PC-3 (cell line): Measurements from ENCODE around the gene FEZF1. TPM values are rescaled to one million over a fixed set of nuclear protein-coding genes. Genes with fewer than 3 reads are reported as not detected.

Experiments
- ATAC-seq: fragments of 200-7000 bp; cut with Tn5 transposase; 2 replicates; pipeline ENCODE4 v1.9.1; 2020; ENCODE audit warnings: mild to moderate bottlenecking, moderate library complexity
- BruUV-seq: library from RNA; stranded (reverse); fragments of 400-500 nt; replicated peaks from 2 replicates; lab custom pipeline; 2021; lab: Mats Ljungman, UMichigan
- CTCF ChIA-PET: fragments of 300-600 bp; sonication (Branson Sonifier 250); formaldehyde crosslinking; loops from one replicate; lab custom pipeline; 2022; ENCODE audit warnings: antibody characterized with exemption; lab: Charles Lee
- POLR2A ChIA-PET: fragments of 300-600 bp; sonication (Branson Sonifier 250); formaldehyde crosslinking; loops from one replicate; lab custom pipeline; 2022; ENCODE audit warnings: antibody characterized with exemption; ENCODE audit not compliant: unreplicated experiment; lab: Charles Lee
- DNase-seq: peaks from one replicate; pipeline ENCODE4 v3.0.0-alpha.2; 2015
- H2AFZ ChIP-seq: fragments of 300-600 bp; sonication (generic); 2 replicates; pipeline ENCODE4 v1.6.0; 2016; ENCODE audit warnings: antibody characterized with exemption, low read length
- H3F3A ChIP-seq: fragments of 300-600 bp; sonication (generic); one replicate; pipeline ENCODE4 v1.6.0; 2017; ENCODE audit warnings: antibody characterized with exemption, low read length, control low read depth, mild to moderate bottlenecking; ENCODE audit not compliant: unreplicated experiment
- H3K27ac ChIP-seq: fragments of 300-600 bp; sonication (generic); 2 replicates; pipeline ENCODE4 v1.5.1; 2016; ENCODE audit warnings: mild to moderate bottlenecking, low read length
- H3K27me3 ChIP-seq: fragments of 300-600 bp; sonication (generic); 2 replicates; pipeline ENCODE4 v1.6.1; 2016; ENCODE audit warnings: low read length, mixed read lengths
- H3K36me3 ChIP-seq: fragments of 300-600 bp; sonication (generic); 2 replicates; pipeline ENCODE4 v1.6.1; 2016; ENCODE audit warnings: low read depth, mixed run types, low read length, mixed read lengths
- H3K4me1 ChIP-seq: fragments of 300-600 bp; sonication (generic); 2 replicates; pipeline ENCODE4 v1.5.1; 2016; ENCODE audit warnings: low read length; ENCODE audit not compliant: insufficient read depth
- H3K4me2 ChIP-seq: fragments of 300-600 bp; sonication (generic); 2 replicates; pipeline ENCODE4 v1.6.0; 2016; ENCODE audit warnings: low read length
- H3K4me3 ChIP-seq: fragments of 300-600 bp; sonication (generic); 2 replicates; pipeline ENCODE4 v1.5.1; 2016; ENCODE audit warnings: mild to moderate bottlenecking, low read length, mixed read lengths
- H3K79me2 ChIP-seq: fragments of 300-600 bp; sonication (generic); 2 replicates; pipeline ENCODE4 v1.6.1; 2017; ENCODE audit warnings: low read length, mixed read lengths
- H3K9ac ChIP-seq: fragments of 300-600 bp; sonication (generic); 2 replicates; pipeline ENCODE4 v1.6.0; 2016; ENCODE audit warnings: mild to moderate bottlenecking, low read length
- H3K9me2 ChIP-seq: fragments of 300-600 bp; sonication (generic); replicated peaks from 2 replicates; pipeline ENCODE4 v1.6.1; 2016; ENCODE audit warnings: mixed run types, low read length, mixed read lengths
- H3K9me3 ChIP-seq: fragments of 300-600 bp; sonication (generic); 2 replicates; pipeline ENCODE4 v1.6.1; 2016; ENCODE audit warnings: low read length, mixed read lengths
- H4K20me1 ChIP-seq: fragments of 300-600 bp; sonication (generic); 2 replicates; pipeline ENCODE4 v1.6.1; 2016; ENCODE audit warnings: low read length, mixed read lengths
- CTCF ChIP-seq: fragments of 300-600 bp; sonication (generic); conservative IDR thresholded peaks from 2 replicates; pipeline ENCODE4 v1.5.1; 2017; ENCODE audit warnings: antibody characterized with exemption, low read depth, mild to moderate bottlenecking, low read length
- EZH2 ChIP-seq: fragments of 300-600 bp; sonication (generic); IDR thresholded peaks from one replicate; pipeline ENCODE4 v1.6.1; 2017; ENCODE audit warnings: antibody characterized with exemption, mild to moderate bottlenecking, low read length; ENCODE audit not compliant: unreplicated experiment
- EZH2phosphoT487 ChIP-seq: fragments of 300-600 bp; sonication (generic); IDR thresholded peaks from 2 replicates; pipeline ENCODE4 v1.6.1; 2018; ENCODE audit warnings: mild to moderate bottlenecking, antibody characterized with exemption, low read length, borderline replicate concordance
- intact Hi-C: fragments of 100-400 bp; cut with micrococcal nuclease; formaldehyde crosslinking; loops from 2 replicates; pipeline ENCODE4 v1.9.0; 2023
- total RNA-seq: library from RNA; depleted of rRNA; stranded (reverse); fragments of >200 nt; gene quantifications from 2 replicates; pipeline ENCODE4 v1.2.3, GENCODE V29; 2014

Gene FEZF1
- total RNA-seq, 1 experiment from 2014 or later: not detected

DNA sequence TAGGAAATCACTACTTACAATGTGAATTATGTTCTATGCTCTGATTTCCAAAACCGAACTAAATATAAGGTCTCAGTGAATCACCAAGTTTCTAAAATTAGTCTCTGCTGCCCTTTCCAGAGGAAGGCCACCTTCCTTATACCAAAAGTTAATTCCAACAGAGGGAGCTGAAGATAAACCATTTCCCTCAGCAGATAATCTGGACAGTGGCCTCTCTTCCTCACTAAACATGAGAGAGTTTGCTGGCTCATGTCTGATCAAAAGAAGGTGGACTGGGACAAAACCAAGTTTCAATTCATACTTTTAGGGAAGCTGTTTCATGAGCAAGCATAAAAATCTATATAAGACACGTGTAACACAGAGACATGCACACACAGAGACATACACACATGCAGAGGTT, 6.4 kb downstream of the FEZF1 start:
- ChIA-PET CTCF (no interaction called here), POLR2A (no interaction called here)
- Histone ChIP-seq H3K4me2 (no peak overlapping the region), H3K9me2 (no peaks in the 10 kb centered on the region), H3K36me3 (no peaks in the 10 kb centered on the region), H3K4me1 (no peaks in the 10 kb centered on the region), H3K4me3 (no peak overlapping the region), H3K79me2 (no peaks in the 10 kb centered on the region), H3K9ac (no peak overlapping the region), H3F3A (no peaks in the 10 kb centered on the region), H2AFZ (no peak overlapping the region), H3K27me3 (no peaks in the 10 kb centered on the region), H4K20me1 (no peaks in the 10 kb centered on the region), H3K9me3 (no peaks in the 10 kb centered on the region), H3K27ac (no peak overlapping the region)
- BruUV-seq: no TSS peak
- ATAC-seq (no peak), DNase-seq (no peak)
- no peak for TF ChIP-seq EZH2
- no peak for TF ChIP-seq CTCF
- no peak for TF ChIP-seq EZH2phosphoT487
- intact Hi-C loops: no loop called here

DNA sequence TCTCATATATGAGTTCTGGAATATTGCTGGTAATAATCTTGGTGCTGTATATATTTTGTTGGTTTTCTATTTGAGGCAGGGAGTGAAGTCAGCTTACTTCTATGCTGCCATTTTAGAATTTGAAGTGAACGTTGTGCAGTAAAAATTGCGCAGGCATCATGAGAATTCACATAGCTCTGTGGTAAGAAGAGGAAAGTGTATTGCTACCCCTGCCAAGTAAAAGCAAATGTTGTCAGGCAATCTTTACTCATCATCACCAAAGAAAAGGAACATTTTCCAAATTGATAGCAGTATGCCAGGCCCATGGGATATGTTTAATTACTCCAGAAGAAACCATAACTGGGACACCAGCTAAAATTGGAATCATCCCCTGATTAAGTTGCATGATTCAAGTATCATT, 13.4 kb downstream of the FEZF1 start:
- ChIA-PET CTCF (no interaction called here), POLR2A (no interaction called here)
- TF ChIP-seq EZH2phosphoT487 (no peak), EZH2 (no peak), CTCF (no peak)
- no peaks in the 10 kb centered on the region for H3K79me2 ChIP-seq
- no peak overlapping the region for H3K4me2 ChIP-seq
- H3K9me2 ChIP-seq: no peaks in the 10 kb centered on the region
- no peaks in the 10 kb centered on the region for H3K27me3 ChIP-seq
- H3K9ac ChIP-seq: no peak overlapping the region
- H4K20me1 ChIP-seq: no peaks in the 10 kb centered on the region
- intact Hi-C loops: no loop called here
- ATAC-seq (no peak), DNase-seq (no peak)
- no peaks in the 10 kb centered on the region for H3K4me1 ChIP-seq
- no peak overlapping the region for H3K4me3 ChIP-seq
- no peaks in the 10 kb centered on the region for H3F3A ChIP-seq
- no TSS peak for BruUV-seq
- H2AFZ ChIP-seq: no peak overlapping the region
- H3K9me3 ChIP-seq: 0 out of 2 replicates have a peak, but pooled peaks cover 2% of the 10 kb centered on the region
- H3K36me3 ChIP-seq: no peaks in the 10 kb centered on the region
- H3K27ac ChIP-seq: no peak overlapping the region

GRCh38 chr7:122290476-122290875, 14.1 kb downstream of the FEZF1 start:
- TF ChIP-seq EZH2 (no peak), EZH2phosphoT487 (no peak)
- H3K4me2 ChIP-seq: no peak overlapping the region
- H3K36me3 ChIP-seq: no peaks in the 10 kb centered on the region
- H3K4me1 ChIP-seq: no peaks in the 10 kb centered on the region
- no peak overlapping the region for H3K27ac ChIP-seq
- no peak overlapping the region for H3K9ac ChIP-seq
- no TSS peak for BruUV-seq
- POLR2A ChIA-PET: no interaction called here
- no peaks in the 10 kb centered on the region for H3K9me2 ChIP-seq
- ATAC-seq (no peak), DNase-seq (no peak)
- intact Hi-C loops: no loop called here
- H3K9me3 ChIP-seq: 0 out of 2 replicates have a peak, but pooled peaks cover 2% of the 10 kb centered on the region
- H3K4me3 ChIP-seq: no peak overlapping the region
- no peaks in the 10 kb centered on the region for H3F3A ChIP-seq
- CTCF ChIA-PET: no interaction called here
- no peaks in the 10 kb centered on the region for H4K20me1 ChIP-seq
- H2AFZ ChIP-seq: no peak overlapping the region
- H3K79me2 ChIP-seq: no peaks in the 10 kb centered on the region
- no peaks in the 10 kb centered on the region for H3K27me3 ChIP-seq
